GM10266 (cell line): ENCODE measurements around the gene R3HCC1L.
"Not testable (repeated sequence)": the region's sequence is repeated elsewhere in the genome, so short reads cannot be mapped to it uniquely, and the experiment has no call there.

ENCODE experiments used
- DNase-seq: peaks from one replicate; pipeline ENCODE4 v3.0.0; 2012; ENCODE audit errors: extremely low spot score
- TF ChIP-seq, protein P1 (sequence below): IDR thresholded peaks from 2 replicates; pipeline ENCODE4 v1.5.1; 2012; ENCODE audit warnings: mild to moderate bottlenecking, low read depth; ENCODE audit not compliant: control insufficient read depth, insufficient read depth; ENCODE audit errors: missing control alignments

R3HCC1L gene

DNA sequence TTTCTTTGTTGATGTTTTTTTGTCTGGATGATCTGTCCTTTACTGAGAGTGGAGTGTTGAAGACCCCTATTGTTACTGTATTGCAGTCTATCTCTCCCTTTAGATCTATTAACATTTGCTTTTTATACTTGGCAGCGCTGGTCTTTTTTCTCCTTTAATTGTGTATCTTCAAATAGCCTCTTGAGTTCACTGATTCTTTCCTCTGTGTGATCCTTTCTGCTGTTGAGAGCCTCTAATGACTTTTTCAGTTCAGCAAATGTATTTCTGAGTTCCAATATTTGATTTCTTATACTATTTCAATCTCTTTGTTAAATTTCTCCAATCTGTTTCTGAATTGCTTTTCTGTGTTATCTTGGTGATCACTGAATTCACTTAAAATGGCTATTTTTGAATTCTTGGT, 15.4 kb downstream of the R3HCC1L start:
- no peak for DNase-seq
- TF ChIP-seq, protein P1, sequence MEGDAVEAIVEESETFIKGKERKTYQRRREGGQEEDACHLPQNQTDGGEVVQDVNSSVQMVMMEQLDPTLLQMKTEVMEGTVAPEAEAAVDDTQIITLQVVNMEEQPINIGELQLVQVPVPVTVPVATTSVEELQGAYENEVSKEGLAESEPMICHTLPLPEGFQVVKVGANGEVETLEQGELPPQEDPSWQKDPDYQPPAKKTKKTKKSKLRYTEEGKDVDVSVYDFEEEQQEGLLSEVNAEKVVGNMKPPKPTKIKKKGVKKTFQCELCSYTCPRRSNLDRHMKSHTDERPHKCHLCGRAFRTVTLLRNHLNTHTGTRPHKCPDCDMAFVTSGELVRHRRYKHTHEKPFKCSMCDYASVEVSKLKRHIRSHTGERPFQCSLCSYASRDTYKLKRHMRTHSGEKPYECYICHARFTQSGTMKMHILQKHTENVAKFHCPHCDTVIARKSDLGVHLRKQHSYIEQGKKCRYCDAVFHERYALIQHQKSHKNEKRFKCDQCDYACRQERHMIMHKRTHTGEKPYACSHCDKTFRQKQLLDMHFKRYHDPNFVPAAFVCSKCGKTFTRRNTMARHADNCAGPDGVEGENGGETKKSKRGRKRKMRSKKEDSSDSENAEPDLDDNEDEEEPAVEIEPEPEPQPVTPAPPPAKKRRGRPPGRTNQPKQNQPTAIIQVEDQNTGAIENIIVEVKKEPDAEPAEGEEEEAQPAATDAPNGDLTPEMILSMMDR = no peak

DNA sequence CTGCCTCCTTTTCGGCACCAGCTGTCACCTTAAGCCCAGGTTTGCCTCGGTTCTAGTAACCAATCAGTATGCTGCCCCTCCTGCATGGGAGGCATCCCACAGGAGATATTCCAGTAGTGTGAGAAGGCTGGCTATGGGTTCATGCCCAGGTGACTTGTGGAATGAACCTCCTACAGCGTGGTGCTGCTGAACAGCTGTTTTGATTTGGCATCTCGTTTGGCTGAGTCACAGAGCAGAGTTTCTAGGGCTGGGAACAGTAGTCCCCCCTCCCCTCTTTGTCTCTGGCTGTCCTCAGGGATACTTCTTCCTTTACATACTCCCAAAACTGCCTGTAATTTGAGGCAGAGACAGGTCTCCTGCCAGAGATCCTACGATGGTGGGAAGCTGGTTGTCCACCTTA, 16.1 kb downstream of the R3HCC1L start:
- DNase-seq = no peak
- TF ChIP-seq, protein P1 = no peak

DNA sequence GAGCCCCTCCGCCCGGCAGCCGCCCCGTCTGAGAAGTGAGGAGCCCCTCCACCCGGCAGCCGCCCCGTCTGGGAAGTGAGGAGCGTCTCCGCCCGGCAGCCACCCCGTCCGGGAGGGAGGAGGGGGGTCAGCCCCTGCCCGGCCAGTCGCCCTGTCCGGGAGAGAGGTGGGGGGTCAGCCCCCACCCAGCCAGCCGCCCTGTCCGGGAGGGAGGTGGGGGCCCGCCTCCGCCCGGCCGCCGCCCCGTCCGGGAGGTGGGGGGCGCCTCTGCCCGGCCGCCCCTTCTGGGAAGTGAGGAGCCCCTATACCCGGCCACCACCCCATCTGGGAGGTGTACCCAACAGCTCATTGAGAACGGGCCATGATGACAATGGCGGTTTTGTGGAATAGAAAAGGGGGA, 18.3 kb downstream of the R3HCC1L start:
- not testable (repeated sequence) for DNase-seq

DNA sequence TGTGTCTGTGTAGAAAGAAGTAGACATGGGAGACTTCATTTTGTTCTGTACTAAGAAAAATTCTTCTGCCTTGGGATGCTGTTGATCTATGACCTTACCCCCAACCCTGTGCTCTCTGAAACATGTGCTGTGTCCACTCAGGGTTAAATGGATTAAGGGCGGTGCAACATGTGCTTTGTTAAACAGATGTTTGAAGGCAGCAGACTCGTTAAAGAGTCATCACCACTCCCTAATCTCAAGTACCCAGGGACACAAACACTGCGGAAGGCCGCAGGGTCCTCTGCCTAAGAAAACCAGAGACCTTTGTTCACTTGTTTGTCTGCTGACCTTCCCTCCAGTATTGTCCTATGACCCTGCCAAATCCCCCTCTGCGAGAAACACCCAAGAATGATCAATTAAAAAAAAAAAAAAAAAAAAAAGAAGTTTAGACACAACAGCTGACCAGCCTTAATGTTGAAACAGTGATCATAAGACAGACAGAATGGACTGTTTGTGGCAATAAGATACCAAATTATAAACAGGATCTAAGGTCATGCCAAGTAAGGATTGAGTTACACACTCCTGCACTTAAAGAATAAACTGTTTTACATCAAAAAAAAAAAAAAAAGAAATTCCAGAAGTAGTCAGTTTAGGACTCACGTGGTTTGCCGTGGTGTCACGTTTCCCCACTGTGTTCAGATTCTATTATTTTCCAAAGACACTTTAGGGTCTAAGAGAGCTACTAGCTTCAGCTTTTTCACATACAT, 18.9 kb downstream of the R3HCC1L start:
- DNase-seq = not testable (repeated sequence)

DNA sequence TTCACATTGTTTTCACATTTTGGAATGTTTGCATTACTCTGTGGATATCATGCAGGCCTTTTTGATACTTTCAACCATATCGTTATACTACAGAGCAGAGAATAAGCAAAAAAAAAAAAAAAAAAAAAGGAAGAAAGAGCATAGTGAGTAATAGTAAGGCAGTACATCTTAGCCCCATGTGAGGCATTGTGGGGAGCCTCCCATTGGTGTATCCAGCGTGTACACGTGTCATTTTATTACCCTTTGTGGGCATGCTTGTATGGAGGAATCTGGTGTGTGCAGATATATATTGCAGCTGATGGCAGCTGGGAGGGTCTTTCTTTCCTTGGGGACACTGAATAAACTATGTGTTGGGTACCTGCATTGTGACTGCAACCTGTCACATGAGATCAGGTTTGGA, 19.6 kb downstream of the R3HCC1L start:
- DNase-seq = no peak
- TF ChIP-seq, protein P1 = no peak

DNA sequence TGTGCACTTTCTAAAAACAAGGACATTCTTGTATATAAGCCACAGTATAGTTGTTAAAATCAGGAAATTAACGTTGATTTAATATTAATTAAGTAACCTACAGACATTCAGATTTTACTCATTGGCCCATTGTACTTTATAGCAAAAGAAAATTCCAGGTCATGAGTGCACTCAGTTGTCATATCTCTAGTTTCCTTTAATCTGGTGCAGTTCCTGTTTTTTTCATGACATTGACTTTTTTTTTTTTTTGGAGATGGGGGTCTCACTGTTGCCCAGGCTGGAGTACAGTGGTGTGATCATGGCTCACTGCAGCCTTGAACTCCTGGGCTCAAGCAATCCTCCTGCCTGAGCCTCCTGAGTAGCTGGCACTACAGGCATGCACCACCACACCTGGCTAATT, 24.1 kb downstream of the R3HCC1L start:
- no peak for DNase-seq
- TF ChIP-seq, protein P1 = no peak

DNA sequence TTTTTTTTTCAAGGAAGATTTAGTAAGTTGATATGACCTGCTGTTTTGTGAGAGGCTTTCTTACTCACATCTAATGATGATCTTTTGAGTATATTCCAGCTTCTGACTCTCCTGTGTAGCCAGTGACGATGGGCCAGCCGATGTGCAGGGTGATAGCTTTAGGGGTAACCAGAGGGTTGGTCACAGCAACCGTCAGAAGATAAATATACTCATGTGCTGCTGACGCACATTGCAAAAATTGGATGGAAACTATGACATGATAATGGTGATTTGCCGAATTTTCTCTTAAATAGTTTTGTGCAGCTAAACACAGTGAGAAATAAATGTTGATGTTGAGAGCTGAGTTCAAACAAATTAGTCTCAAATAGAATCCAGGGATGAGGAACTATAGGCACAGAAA, 29.5 kb downstream of the R3HCC1L start:
- DNase-seq = no peak
- TF ChIP-seq, protein P1 = no peak

DNA sequence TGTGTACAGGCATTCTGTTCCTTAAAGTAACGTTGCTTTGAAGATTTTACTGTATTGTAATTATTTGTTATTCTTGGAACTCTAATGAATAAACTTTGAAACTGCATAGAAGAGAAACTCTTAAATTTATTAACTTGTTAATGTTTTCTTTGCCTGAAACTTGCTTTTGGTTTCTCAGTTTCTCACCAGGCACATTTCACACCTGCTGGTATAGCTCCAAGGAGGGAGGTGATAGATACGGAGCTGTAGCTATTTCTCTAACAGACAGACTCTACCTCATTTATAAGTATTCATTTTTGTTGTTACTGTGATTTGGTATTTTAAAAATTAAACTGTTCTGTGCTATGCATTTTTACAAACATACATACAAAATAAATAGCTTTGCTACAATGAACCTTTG, 32.7 kb downstream of the R3HCC1L start:
- TF ChIP-seq, protein P1 = no peak
- DNase-seq = no peak

DNA sequence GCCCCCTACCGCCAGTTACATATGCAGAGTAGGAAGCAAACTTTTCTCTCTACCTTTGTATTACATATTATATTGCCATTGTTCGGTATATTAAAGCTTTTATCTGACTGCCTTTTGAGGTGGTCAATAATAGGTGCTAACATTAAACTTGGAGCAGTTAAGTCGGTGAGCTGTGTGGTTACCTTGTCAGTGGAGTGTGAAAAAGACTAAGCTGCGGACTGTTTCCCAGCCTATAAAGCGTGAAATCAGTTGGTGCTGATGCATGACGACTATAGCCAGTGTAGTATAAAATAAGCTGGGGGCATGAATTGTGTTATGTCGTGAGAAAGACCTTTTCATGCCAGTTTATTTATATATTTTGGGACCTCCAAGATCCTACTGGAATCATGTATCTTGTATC, 33.7 kb downstream of the R3HCC1L start:
- TF ChIP-seq, protein P1 = no peak
- no peak for DNase-seq
